ENCODE measurements around the gene PBX3.
A peak's percentile ranks its signal among the peaks of the same experiment; 100 is the strongest.

PBX3 gene

DNA sequence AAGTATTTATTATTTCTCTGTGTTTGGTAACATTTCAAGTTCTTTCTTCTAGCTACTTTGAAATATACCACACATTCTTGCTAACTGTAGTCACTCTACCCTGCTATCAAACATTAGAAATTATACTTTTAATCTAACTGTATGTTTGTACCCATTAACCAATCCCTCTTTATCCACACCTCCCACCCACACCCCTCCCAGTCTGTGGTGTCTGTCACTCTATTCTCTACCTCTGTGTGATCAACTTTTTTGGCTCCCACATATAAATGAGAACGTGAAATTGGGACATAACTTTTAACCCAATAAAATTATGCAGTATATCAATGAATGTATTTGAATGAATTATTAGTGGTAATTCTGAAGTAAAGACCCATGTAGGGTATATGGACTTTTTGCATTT, 79.7 kb downstream of the PBX3 start:
- no peak for DNase-seq

DNA sequence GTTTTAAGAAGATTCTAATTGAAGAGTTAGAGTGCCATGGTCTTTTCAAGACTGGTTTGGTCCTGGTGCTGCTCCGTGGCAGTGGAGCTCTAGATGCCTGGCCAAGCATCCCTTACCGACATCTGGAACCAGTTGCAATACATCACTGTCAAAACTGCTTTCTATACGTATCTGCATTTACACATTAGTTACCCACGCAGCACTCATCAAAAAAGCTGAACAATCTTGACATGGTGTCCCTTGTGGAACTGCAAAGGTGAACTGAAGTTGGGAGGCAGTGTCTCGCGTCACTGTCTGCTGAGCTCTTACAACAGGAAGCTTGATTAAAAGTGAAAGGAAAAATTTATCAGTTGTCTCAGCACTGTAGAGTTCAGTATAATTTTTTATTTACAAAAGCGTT, 82.6 kb downstream of the PBX3 start:
- peak; percentile 36 for DNase-seq

- no peak for DNase-seq
Measured at GRCh38 chr9:125831054-125831453, 83.9 kb downstream of the PBX3 start.

GRCh38 chr9:125831616-125832015, 84.4 kb downstream of the PBX3 start:
- DNase-seq, result no peak

GRCh38 chr9:125835655-125836054, 88.5 kb downstream of the PBX3 start:
- no peak for DNase-seq

DNA sequence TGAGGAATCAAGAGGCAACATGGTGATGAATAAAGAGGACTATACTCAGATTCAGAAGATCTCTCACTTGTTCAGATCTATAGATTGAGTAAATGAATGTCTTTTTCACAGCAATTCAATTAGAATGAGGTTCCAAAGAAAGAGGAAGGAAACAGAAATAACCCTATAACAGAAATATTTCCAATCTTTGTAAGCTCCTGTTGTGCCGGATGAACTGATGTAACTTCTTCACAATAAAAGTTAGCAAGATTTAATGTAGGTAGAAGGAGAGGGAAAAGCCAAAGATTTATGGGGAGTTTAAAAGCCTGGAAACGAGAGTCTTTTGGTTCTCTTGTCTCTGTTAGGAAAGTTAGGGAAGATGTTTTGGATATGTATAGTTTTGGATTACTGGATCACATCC, 92.1 kb downstream of the PBX3 start:
- no peak for DNase-seq

GRCh38 chr9:125841444-125841843, 94.3 kb downstream of the PBX3 start:
- DNase-seq, result no peak

- DNase-seq, result no peak
Measured at GRCh38 chr9:125842242-125842641, 95.1 kb downstream of the PBX3 start.

DNA sequence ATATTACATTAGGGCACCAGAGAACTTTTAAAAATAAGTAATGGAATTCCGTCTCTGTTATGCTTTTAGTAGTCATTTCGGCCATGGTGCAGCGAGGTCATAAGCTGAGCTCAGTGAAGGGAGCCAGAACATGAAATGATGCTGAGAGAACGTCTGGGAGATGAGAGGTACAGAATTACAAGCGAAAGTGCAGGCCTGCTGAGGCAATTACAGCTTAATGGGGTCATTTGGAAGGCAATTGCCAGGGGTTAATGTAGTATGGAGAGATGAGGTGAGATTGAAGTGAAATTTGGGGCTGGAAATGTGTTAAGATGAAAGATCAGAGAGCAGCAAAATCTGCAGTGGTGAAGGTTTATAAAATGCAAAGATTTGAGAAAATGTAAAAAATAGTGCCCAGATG, 96.5 kb downstream of the PBX3 start:
- DNase-seq, result no peak

GRCh38 chr9:125844611-125845010, 97.4 kb downstream of the PBX3 start:
- DNase-seq, result no peak

- no peak for DNase-seq
Measured at GRCh38 chr9:125845271-125845808, 98.2 kb downstream of the PBX3 start.

DNA sequence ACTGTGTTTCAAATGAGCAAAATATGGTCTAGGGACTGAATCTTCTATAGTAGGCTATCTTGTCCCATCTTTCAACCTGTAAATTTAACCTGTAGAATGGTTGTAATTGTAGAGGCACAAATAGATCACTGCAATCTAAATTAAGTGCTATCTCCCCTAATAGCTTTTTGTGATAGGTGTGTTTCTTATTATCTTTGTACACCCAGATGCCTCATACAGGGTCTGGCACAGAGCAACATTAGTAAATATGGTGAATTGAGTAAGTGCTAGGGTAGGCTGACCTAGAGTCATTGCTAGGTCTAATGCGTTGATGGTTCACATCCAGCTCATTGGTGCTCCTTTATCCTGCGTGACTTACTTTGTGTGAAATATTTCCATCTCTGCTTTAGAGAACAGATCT, 100.6 kb downstream of the PBX3 start:
- DNase-seq, result no peak

- DNase-seq, result no peak
Measured at GRCh38 chr9:125850106-125850632, 103.0 kb downstream of the PBX3 start.

- no peak for DNase-seq
Measured at GRCh38 chr9:125850763-125851162, 103.6 kb downstream of the PBX3 start.

DNA sequence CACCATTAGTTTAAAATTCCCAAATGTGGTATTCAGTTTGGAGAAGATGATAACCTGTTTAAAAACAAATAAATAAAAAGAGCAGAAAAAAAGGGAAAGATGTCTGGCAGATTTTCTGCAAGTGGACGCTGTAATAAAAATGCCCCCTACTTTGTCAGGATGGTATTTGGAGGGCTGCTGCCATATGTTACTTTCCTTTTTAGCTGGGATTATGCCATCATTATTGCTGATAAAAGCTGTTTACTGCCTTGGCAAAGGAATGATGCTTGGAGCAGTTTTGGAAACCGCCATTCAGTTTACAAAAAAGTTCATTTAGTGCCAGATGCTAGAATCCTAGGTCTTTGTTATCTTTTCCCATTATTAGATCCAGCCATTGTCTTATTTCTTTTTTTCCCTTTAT, 104.8 kb downstream of the PBX3 start:
- DNase-seq, result no peak

- no peak for DNase-seq
Measured at GRCh38 chr9:125852386-125852785, 105.2 kb downstream of the PBX3 start.

GRCh38 chr9:125854553-125855275, 107.5 kb downstream of the PBX3 start:
- DNase-seq, result no peak

GRCh38 chr9:125856331-125856730, 109.2 kb downstream of the PBX3 start:
- no peak for DNase-seq

- no peak for DNase-seq
Measured at GRCh38 chr9:125861405-125862058, 114.4 kb downstream of the PBX3 start.

- DNase-seq, result no peak
Measured at GRCh38 chr9:125863923-125864322, 116.8 kb downstream of the PBX3 start.

GRCh38 chr9:125867751-125868415, 120.7 kb downstream of the PBX3 start:
- no peak for DNase-seq

GRCh38 chr9:125878164-125878631, 131.0 kb downstream of the PBX3 start:
- no peak for DNase-seq

DNA sequence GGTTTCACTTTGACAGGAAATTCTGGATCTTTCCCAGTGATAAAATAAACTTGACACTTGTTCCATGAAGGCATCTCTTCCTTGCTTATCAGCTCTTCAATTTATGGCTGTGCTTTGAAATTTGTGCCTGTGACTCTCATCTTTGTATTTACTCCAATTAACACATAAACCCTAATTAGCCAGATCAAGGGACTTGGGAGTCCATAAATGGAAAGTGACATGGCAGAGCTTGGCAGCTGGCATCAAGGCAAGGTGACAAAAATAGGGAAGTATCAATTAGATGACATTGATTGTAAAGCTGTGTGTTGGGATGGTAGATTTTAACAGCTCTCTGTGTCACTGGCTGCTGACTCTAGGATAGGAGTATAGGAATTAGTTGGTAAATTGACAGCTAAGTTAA, 133.9 kb downstream of the PBX3 start:
- DNase-seq, result no peak

Measured in stimulated activated naive CD4-positive, alpha-beta T cell treated with Interleukin-2 at 50 U/mL for 16 hours (primary cell).